CD4-positive, alpha-beta T cell (primary cell): ENCODE results near the gene MTOR. TPM values are rescaled to one million over a fixed set of nuclear protein-coding genes. Genes with fewer than 3 reads are reported as not detected.

ENCODE experiments used
- ATAC-seq: fragments of 200-7000 bp; cut with Tn5 transposase; one replicate; pipeline ENCODE4 v1.10.0; 2022; ENCODE audit warnings: mild to moderate bottlenecking; ENCODE audit not compliant: poor library complexity
- CTCF ChIA-PET: fragments of 350-600 bp; sonication (Branson Sonifier 250); formaldehyde crosslinking; loops from one replicate; lab custom pipeline; 2021; ENCODE audit warnings: antibody characterized with exemption, inconsistent platforms; lab: Charles Lee
- POLR2A ChIA-PET: fragments of 350-600 bp; sonication (Branson Sonifier 250); formaldehyde crosslinking; loops from one replicate; lab custom pipeline; 2021; ENCODE audit warnings: antibody characterized with exemption, inconsistent platforms; lab: Charles Lee
- DNase-seq, 14 experiments: peaks; one replicate each; pipeline ENCODE4 v3.0.0-alpha.2; 2013 to 2020; ENCODE audit warnings: mixed read lengths in 2 of 14
- H3K27ac ChIP-seq, 2 donors: one replicate each; pipeline versions ENCODE4 v1.5.1 to v1.7.0; 2013; ENCODE audit warnings: low read length in 2 of 2, low read depth in 1 of 2, mild to moderate bottlenecking in 1 of 2
- H3K27me3 ChIP-seq, 2 experiments: 1 replicate in 1 of 2; 2 replicates in 1 of 2; pipeline versions ENCODE4 v1.6.1 to v1.7.0; 2013; ENCODE audit warnings: low read length in 2 of 2, control low read depth in 1 of 2, mild to moderate bottlenecking in 1 of 2, moderate library complexity in 1 of 2; ENCODE audit not compliant: insufficient read depth in 2 of 2, control insufficient read depth in 1 of 2
- H3K36me3 ChIP-seq: one replicate; pipeline ENCODE4 v1.6.1; 2013; ENCODE audit warnings: low read length, control low read depth; ENCODE audit not compliant: insufficient read depth
- H3K4me1 ChIP-seq: one replicate; pipeline ENCODE4 v1.6.1; 2013; ENCODE audit warnings: low read length, control low read depth; ENCODE audit not compliant: insufficient read depth
- H3K4me3 ChIP-seq: one replicate; pipeline ENCODE4 v1.5.1; 2013; ENCODE audit warnings: mild to moderate bottlenecking, low read length, moderate library complexity
- H3K9me3 ChIP-seq, 2 experiments: 1 replicate in 1 of 2; 2 replicates in 1 of 2; pipeline versions ENCODE4 v1.6.1 to v1.7.0; 2013; ENCODE audit warnings: low read length in 2 of 2, mild to moderate bottlenecking in 2 of 2, control low read depth in 1 of 2, moderate library complexity in 1 of 2; ENCODE audit not compliant: control insufficient read depth in 1 of 2, insufficient read depth in 1 of 2
- H3K27ac Mint-ChIP-seq: one replicate; pipeline ENCODE4 v1.8.0; 2020; ENCODE audit warnings: mixed read lengths
- H3K27me3 Mint-ChIP-seq: one replicate; pipeline ENCODE4 v1.8.0; 2021; ENCODE audit warnings: mixed read lengths
- H3K36me3 Mint-ChIP-seq: one replicate; pipeline ENCODE4 v1.8.0; 2021; ENCODE audit warnings: low read depth, mixed read lengths
- H3K4me1 Mint-ChIP-seq: one replicate; pipeline ENCODE4 v1.8.0; 2021; ENCODE audit warnings: low read depth, mixed read lengths
- H3K4me3 Mint-ChIP-seq: one replicate; pipeline ENCODE4 v1.8.0; 2020; ENCODE audit warnings: mild to moderate bottlenecking, mixed read lengths
- H3K9me3 Mint-ChIP-seq: one replicate; pipeline ENCODE4 v1.8.0; 2020; ENCODE audit warnings: mixed read lengths
- intact Hi-C, 2 experiments: fragments of 100-400 bp; cut with DNase I in 1 of 2; cut with micrococcal nuclease in 1 of 2; formaldehyde crosslinking; loops; one replicate each; pipeline versions ENCODE4 v1.15.1 to v1.9.0; 2023 to 2025; cut with DNase I, micrococcal nuclease
- total RNA-seq, 174 experiments: library from RNA in 2 of 174; stranded (reverse) in 2 of 174; gene quantifications; one replicate each; pipeline ENCODE4 v1.2.3 and lab custom pipeline; 2021 to 2026
- TF ChIP-seq, protein P1 (sequence below): fragments of 200-600 bp; IDR thresholded peaks from one replicate; pipeline ENCODE4 v1.8.0; 2022; ENCODE audit warnings: antibody characterized with exemption, mild to moderate bottlenecking

MTOR gene
- total RNA-seq, 2 experiments from 2014 or later, result 27.3 to 28.9 TPM

- peak overlapping the region; percentile 76 for H3K27ac Mint-ChIP-seq
- peak; percentile 43 for ATAC-seq
Measured at GRCh38 chr1:11295905-11296304, 33.6 kb upstream of the MTOR start.

GRCh38 chr1:11294951-11295350 lies 32.6 kb upstream of the MTOR start:
- CTCF ChIA-PET, result no interaction called here
- ATAC-seq, result peak; percentile 53

More at GRCh38 chr1:11295905-11296304, 33.6 kb upstream of the MTOR start:
- peaks cover 63% of the 10 kb centered on the region for H3K4me1 Mint-ChIP-seq
- TF ChIP-seq, protein P1, sequence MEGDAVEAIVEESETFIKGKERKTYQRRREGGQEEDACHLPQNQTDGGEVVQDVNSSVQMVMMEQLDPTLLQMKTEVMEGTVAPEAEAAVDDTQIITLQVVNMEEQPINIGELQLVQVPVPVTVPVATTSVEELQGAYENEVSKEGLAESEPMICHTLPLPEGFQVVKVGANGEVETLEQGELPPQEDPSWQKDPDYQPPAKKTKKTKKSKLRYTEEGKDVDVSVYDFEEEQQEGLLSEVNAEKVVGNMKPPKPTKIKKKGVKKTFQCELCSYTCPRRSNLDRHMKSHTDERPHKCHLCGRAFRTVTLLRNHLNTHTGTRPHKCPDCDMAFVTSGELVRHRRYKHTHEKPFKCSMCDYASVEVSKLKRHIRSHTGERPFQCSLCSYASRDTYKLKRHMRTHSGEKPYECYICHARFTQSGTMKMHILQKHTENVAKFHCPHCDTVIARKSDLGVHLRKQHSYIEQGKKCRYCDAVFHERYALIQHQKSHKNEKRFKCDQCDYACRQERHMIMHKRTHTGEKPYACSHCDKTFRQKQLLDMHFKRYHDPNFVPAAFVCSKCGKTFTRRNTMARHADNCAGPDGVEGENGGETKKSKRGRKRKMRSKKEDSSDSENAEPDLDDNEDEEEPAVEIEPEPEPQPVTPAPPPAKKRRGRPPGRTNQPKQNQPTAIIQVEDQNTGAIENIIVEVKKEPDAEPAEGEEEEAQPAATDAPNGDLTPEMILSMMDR, result peak; percentile 56
- peak in 4 of 14 experiments; percentile 27 to 55 (median 40) for DNase-seq
- Histone ChIP-seq H3K9me3 (no peaks in the 10 kb centered on the region), H3K27ac (no peak overlapping the region), H3K4me1 (peaks cover 50% of the 10 kb centered on the region), H3K27me3 (no peaks in the 10 kb centered on the region), H3K4me3 (no peak overlapping the region), H3K36me3 (peaks cover 22% of the 10 kb centered on the region)
- intact Hi-C loops, result loop anchor here (1.0 kb wide), 2 partner anchors 34 to 55 kb away; partner anchors contain the start of gene MTOR (in 1 of the 2)
- H3K9me3 Mint-ChIP-seq, result peaks cover 2% of the 10 kb centered on the region
- H3K27me3 Mint-ChIP-seq, result no peaks in the 10 kb centered on the region
- no peak overlapping the region for H3K4me3 Mint-ChIP-seq
- H3K36me3 Mint-ChIP-seq, result peaks cover 46% of the 10 kb centered on the region
- CTCF ChIA-PET, result interaction anchor here (0.6 to 1.3 kb wide), 4 partner anchors 14 to 54 kb away, joined by 3 to 5 read pairs (median 3); no protein-coding TSS in a partner anchor
- POLR2A ChIA-PET, result interaction anchor here (1.0 to 3.8 kb wide), 7 partner anchors 12 to 423 kb away, joined by 3 to 29 read pairs (median 7); partner anchors contain the start of genes MTOR and UBIAD1

GRCh38 chr1:11293856-11294255 lies 31.5 kb upstream of the MTOR start:
- Mint-ChIP-seq H3K36me3 (peaks cover 66% of the 10 kb centered on the region), H3K9me3 (peaks cover 2% of the 10 kb centered on the region), H3K27ac (peak overlapping the region; percentile 76), H3K4me3 (no peak overlapping the region), H3K27me3 (no peaks in the 10 kb centered on the region), H3K4me1 (peaks cover 70% of the 10 kb centered on the region)
- TF ChIP-seq, protein P1, result no peak
- DNase-seq (no peak), ATAC-seq (no peak)
- peaks cover 35% of the 10 kb centered on the region for H3K36me3 ChIP-seq
- H3K4me1 ChIP-seq, result peaks cover 52% of the 10 kb centered on the region
- no peaks in the 10 kb centered on the region for H3K9me3 ChIP-seq
- H3K27me3 ChIP-seq, result no peaks in the 10 kb centered on the region
- no peak overlapping the region for H3K4me3 ChIP-seq
- H3K27ac ChIP-seq, result no peak overlapping the region
- POLR2A ChIA-PET, result interaction anchor here (3.2 to 3.8 kb wide), 3 partner anchors 10 to 32 kb away, joined by 16 to 29 read pairs (median 18); partner anchors contain the start of gene MTOR
- intact Hi-C loops, result no loop called here
- CTCF ChIA-PET, result no interaction called here

More at GRCh38 chr1:11294951-11295350, 32.6 kb upstream of the MTOR start:
- peaks cover 2% of the 10 kb centered on the region for H3K9me3 Mint-ChIP-seq
- POLR2A ChIA-PET, result interaction anchor here (0.7 to 3.8 kb wide), 5 partner anchors 11 to 613 kb away, joined by 3 to 29 read pairs (median 16); partner anchors contain the start of gene MTOR
- no peak overlapping the region for H3K4me3 ChIP-seq
- peaks cover 55% of the 10 kb centered on the region for H3K36me3 Mint-ChIP-seq
- H3K27me3 Mint-ChIP-seq, result no peaks in the 10 kb centered on the region
- DNase-seq, result peak in 1 of 14 experiments; percentile 44
- peaks cover 56% of the 10 kb centered on the region for H3K4me1 ChIP-seq
- TF ChIP-seq, protein P1, result no peak
- no peaks in the 10 kb centered on the region for H3K27me3 ChIP-seq
- H3K4me3 Mint-ChIP-seq, result peak overlapping the region; percentile 30
- no peaks in the 10 kb centered on the region for H3K9me3 ChIP-seq
- peak overlapping the region in 1 of 2 donors; percentile 22 for H3K27ac ChIP-seq
- H3K4me1 Mint-ChIP-seq, result peaks cover 72% of the 10 kb centered on the region
- intact Hi-C loops, result no loop called here
- H3K36me3 ChIP-seq, result peaks cover 28% of the 10 kb centered on the region
- peak overlapping the region; percentile 76 for H3K27ac Mint-ChIP-seq
